HG03196 (cell line): ENCODE results near the gene CYB5A.
A peak's percentile ranks its signal among the peaks of the same experiment; 100 is the strongest.

Source experiments
- ATAC-seq: cut with Tn5 transposase; IDR thresholded peaks from one replicate; pipeline ENCODE4 v1.9.1; 2021; ENCODE audit not compliant: unreplicated experiment

Gene CYB5A

DNA sequence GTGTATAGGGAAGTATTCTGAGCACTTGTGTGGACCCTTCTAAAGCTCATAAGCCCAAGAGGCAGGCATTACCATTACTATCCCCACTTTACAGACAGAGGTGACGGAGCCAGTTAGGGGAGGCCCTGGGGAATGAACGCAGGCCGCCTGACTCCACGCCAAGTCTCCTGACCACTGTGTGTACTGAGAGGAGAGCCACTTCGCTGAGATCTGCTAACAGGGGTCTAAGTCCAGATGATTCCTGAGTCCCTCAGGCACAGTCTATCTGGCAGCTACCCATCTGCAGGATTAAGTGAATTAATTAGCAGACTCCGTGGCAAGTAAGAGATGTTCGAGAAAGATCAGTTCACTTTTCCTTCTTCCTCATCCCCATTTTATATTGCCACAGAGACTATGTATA is 13.7 kb downstream of the CYB5A start:
- ATAC-seq = no peak

DNA sequence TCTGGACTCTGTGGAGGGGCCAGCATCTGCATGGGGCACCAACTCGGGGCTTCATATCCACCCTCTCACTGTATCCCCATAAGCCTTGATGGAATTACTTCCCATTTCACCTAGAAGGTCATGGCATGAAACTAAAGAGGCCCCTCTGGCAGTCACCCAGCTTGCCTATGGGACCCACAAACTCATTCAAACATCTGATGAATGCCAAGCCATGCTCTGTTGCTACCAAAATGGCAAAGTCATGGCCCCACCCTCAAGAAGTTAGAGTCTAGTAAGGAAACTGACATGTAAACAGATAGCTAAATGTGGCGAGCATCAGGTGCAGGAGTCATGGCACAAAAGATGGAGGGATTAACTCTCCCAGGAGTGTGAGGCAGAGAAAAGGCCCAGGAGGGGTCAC is 14.5 kb downstream of the CYB5A start:
- ATAC-seq = no peak

DNA sequence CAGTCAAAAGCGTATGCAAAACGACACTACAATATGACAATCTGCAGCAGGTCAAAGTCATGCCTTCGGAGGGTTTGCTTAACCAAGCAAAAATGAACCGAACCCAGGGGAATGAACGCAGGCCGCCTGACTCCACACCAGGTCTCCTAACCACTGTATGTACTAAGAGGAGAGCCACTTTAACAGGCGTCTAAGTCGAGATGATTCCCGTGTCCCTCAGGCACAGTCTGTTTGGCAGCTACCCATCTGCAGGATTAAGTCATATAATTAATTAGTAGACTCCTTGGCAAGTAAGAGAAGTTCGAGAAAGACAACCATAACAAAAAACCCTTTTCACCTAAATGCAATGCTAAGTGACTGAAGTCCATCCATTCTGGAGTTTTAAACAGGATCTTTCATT is 15.2 kb downstream of the CYB5A start:
- ATAC-seq = no peak

DNA sequence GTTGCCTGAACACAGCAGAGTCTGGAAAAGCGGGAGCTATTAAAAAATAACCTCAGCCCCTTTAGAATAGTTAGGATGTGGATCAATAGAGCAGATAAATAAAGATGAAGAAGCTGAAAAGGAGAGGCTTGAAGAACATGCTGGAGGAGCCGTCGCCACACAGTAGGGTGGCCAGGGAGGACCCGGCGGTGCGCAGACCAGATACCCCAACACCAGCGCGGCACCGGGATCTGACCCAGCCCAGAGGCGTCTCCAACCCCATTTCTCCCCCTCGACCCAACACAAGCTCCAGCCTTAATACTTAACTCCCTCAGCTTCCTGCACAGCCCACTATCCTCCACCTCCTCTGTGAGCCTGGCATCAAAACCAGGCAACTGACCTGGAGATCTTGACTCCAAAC is 16.0 kb downstream of the CYB5A start:
- no peak for ATAC-seq

DNA sequence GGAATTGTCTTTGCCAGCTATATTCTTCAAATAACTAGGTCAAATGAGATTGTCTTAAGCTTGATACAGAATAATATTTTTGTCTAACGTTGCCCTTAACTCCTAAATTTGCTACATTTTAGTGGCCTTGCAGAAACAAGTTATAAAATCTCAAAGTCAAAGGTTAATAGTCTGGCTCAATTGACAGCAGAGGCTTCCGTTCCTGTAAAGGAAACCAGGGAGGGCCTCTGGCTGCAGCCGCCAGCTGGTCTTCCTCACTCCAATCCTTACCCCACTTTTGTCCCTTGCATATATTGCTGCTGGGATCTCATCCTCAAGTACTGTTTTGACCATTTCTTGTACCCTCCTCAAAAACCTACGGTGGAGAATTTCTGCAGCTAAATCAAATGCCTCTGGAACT is 17.1 kb downstream of the CYB5A start:
- no peak for ATAC-seq

DNA sequence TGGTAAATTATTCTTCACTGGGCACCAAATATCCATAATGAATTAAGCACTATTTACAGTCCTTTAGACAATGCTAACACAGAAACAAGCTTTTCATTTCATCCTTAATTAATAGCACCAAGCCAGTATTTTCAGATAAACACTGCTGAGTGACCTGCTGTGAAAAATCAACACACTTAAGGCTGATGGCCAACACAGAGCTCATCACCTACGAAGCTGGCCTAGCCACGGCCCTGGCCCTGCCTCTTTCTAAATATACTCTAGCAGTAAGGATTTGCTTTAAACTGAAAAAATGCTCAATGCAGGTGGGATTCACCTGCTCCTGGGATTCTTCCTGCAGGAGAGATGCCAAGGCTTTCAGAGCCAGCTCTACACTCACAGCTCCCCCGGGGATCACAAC is 18.4 kb downstream of the CYB5A start:
- ATAC-seq = no peak

DNA sequence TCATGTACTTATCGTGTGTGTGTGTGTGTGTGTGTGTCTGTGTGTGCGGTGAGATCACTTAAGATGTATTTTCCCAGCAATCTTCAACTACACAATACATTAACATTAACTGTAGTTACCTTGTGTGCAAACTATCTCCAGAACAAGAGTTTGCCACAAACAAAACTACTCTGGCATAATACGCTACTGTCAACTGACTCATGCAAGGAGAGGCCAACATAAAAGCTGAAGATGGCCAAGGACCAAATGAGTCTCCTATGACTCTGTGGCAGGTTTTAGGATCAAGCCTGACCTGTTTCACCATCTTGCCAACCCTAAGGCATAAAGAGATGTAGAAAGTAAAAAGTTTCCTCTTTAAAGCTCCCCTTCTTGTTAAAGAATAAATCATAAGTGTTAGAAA is 20.1 kb downstream of the CYB5A start:
- no peak for ATAC-seq

DNA sequence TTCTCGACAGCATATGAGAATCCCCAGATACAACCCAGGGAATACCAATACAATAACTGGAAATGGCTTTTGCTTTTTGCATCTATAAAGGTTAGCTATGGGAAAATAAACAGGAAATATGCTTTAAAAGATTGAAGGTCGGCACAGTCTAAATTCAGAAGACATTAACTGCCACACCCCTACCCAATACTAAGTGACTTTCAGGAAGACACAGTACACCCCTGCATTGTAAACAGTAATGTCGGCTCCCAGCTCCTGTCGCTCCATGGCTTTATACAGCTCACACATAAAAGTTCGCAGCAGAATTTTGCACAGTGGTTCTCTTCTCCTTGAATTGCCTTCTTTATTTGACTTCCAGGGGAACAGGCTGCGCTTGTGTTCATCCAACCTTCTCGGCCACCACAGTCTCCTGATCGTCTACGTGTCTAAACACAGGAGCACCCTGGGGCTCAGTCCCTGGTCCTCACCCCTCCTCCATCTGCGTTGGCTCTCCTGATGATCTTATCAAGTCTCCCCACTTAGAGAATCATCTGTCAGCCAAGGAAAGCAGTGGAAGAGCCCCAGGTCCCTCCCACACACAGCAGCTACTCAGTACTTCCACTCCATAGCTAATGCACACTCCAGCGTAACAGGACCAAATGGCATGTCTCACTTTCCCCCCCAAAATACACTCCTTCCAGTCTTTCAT is 22.7 kb downstream of the CYB5A start:
- no peak for ATAC-seq

DNA sequence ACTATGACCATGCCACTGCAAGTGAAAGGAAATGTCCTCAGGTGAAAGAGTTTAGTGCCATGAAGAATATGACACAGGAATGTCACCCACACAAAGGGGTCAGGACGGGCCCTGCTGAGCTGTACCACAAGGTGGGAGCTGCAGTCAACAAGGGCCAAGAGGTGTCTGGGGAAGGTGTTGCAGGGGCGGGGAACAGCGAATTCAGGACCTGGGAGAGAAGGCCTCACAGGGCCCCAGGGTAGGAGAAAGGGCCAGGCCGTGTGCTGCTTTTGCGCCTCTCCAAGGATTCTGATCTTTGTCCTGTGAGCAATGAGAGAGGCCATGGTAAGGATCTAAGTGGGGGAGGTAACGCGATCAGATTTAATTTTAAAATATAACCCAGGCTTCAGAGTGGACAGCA is 23.6 kb downstream of the CYB5A start:
- no peak for ATAC-seq

DNA sequence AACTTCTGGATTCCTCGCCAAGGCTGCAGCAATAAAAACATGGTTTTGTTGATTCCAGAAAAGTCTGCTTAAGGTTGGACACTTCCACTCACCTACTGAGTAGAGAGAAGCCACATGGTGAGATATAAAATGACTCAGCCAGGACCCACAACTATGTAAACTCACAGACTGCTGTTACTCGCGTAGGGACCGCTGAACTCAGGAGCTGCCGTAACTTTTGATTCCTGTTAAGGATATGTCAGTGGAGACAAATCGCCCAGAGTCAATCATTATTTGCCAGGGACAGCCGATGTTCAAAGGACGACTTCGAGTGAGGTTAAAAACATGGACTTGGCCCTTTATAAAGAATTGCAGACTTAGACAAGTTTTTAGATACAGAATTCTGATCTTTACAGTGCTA is 25.6 kb downstream of the CYB5A start:
- ATAC-seq = no peak

DNA sequence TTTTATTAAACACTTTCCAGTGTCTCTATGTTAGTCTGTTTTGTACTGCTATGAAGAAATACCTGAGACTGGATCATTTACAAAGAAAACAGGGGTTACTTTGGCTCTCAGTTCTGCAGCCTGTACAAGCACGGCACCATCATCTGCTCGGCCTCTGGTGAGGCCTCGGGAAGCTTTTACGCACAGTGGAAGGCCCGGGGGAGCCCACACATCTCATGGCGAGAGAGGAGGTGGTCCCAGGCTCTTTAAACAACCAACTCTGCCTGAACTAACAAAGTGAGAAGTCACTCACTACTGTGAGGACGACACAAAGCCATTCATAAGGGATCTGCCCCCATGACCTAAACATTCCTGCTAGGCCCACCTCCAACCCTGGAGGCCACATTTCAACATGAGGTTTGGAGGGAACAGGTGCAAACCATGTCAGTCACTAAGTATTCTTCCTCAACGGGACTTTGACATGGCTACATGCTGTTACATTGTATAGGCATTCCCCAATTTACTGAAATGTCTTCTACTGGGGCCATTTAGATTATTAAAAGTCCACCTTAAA is 26.1 kb downstream of the CYB5A start:
- no peak for ATAC-seq

DNA sequence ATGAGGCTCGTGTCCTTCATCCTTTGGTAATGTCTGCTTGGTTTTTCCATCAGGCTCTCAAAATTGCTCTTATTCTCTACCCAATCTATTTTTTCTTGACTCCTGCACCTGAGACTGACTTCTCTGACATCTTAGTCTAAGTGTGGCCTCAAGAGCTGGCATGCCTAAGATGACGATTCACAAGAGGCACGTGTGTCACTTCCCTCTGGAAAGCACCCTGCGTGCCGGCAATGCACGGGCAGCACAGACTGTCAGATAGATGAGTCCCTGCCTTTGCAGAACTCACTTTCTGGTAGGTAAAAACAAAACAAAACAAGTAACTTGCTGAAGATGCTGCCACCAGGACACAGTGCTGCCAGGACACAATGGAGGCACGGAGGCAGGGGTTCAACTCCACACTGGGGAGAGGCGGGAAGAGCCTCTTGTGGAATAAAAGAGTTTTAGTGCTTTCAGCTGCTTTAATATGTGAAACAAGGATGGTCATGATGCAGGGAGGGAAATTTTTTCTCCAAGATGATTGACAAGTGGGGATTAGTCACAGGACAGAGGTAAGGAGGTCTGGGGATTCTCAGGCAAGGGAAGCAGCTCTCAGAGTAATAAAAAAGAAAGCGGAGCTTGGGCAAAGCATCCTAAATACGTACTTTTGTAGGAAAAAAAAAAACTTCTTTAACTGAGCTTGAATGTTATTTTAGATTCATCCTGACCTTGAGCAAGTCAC is 27.3 kb downstream of the CYB5A start:
- ATAC-seq = peak; percentile 77

DNA sequence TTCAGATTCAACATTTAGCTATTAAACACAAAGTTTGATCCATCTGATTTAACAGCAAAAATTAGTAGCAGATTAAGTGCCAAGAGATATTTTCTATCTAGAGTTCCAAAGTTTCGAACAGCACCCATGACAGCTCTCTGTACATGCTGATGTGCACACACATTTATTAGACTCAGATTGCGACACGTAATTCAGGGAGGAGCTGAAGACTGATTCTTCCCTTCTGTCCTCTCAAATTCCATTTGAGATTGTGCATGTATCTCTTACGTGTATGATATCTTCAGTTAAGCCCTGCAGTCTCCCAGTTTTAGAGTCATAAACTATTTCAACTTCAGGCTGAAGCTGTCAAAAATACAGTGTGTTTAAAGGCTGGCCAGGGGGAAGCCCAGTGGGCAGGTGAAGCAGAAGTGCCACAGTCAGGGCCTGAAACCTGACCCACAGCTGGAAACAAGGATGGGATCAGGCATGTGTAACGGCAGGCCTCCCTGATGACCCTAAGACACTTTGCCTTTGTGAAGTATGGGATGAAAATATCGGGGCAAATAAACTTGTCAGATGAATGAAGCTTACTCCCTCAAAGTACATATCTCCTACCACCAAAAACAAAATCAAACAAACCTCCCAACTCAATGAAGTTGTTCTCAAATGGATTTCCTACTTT is 30.6 kb downstream of the CYB5A start:
- ATAC-seq = no peak

DNA sequence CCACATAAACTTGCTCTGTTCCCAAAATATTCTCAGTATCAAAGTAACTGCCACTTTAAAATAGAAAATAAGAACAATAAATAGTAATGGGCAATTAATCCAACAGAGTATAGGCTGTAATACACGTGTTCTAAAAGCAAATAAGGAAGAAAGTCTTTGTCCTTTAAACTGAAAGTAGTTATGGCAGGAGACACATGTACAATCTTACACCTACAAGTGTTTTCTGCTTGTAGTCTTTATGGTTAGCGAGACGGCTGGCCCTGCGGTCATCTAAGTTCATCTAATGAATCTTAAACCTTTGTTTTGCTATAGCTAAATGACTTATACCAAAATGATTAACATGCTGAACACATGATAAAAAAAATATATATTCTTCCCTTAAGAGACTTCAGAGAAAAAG is 32.4 kb downstream of the CYB5A start:
- ATAC-seq = no peak

DNA sequence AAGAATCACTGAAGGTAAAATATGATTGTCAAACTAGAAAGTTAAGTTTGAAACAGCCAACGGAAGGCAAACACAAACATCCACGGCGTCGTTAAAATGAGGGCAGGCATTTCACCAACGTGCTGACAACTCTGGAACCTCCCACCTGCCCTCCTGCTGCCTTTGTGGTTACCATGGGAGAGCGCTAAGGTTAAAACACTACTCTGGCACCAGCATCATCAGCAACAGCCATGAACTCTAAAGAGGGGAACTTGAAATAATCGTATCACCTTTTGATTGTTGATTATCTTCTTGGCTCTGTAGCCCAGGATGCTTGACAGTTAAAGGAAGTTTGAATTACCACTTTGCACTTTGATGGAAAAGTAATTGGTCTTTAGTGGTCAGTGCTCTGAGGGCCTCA is 34.7 kb downstream of the CYB5A start:
- ATAC-seq = no peak

DNA sequence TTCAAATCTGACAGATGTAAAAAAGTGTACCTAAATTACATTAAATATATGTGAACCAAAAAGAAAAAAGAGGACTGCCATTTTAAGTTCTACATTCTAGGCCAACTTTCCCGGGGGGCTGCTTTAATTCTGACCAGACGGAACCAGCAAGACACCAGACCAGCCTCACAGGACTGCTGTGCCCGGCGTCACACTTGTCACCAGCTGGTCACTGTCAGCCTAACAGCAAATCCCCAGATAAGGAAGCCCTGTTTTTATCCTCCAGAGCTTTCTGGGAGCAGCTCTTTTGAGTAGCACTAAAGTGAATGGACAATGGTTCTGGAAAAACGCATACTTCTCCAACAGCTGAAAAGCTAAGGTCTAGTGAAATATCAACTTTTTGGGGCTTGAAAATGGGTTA is 35.6 kb downstream of the CYB5A start:
- ATAC-seq = no peak

DNA sequence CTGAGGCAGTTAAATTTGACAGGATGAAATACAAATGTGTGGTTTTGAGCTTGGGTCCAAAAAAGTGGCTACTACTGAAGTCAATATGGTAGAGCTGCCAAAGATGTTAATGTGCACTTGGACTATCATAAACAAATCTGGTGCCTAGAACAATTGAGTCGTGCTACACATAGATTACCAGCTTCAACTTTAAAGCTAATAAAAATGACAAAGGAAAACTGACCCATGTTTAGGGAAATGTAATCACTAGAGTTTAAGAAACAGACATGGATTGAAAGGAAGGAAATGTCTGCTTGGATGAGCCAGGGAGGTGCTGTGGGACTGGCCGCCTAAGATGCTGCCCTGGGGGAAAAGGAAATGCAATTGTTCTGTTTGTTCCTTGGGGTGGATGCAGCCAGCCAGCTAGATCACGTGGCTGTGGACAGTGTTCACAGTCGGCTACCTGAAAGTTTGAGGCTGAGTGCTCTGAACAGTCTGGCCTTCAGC is 36.6 kb downstream of the CYB5A start:
- no peak for ATAC-seq

DNA sequence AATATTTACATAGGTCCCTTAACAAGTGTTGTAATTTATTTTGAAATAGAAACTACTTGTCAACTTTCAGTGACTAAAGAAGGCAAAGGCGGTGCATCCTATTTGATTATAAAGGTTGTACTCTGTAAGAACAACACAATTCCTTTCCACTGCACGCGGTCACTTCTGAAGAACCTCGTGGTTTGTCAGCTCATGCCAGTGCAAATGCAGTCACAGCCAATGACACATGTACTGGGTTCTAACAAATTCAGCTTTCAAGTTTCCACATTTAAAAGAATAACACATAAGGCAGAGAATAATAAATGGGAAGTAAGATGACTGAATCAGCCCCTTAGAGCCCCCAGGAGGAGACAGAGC is 39.7 kb downstream of the CYB5A start:
- ATAC-seq = no peak

DNA sequence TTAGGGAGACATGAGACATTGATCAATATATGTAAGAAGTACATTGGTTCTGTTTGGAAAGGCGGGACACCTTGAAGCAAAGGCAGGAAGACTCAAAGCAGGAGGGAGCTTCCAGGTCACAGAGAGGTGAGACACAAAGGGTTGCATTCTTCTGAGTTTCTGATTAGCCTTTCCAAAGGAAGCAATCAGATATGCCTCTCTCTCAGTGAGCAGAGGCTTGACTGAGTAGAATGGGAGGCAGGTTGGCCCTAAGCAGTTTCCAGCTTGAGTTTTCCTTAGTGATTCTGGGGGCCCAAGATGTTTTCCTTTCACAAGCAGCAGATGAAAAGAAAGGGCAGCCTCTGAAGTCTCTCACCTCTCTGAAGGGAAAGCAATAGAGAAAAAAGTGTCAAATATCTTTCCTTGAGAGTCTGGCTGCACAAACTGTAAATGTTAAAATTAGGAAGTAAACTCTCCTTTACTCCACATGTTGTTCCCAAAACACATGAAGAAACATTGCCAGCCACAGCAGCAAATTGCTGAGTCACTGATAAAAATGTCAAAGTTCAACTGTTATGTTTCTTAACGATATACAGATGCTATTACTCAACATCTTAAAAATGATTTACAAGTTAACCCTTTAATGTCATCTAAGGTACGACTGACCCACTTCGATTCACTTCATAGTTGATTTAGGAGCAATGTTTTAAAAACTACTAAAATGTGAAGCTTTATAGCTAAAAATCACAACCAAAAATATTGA is 40.3 kb downstream of the CYB5A start:
- ATAC-seq = no peak

DNA sequence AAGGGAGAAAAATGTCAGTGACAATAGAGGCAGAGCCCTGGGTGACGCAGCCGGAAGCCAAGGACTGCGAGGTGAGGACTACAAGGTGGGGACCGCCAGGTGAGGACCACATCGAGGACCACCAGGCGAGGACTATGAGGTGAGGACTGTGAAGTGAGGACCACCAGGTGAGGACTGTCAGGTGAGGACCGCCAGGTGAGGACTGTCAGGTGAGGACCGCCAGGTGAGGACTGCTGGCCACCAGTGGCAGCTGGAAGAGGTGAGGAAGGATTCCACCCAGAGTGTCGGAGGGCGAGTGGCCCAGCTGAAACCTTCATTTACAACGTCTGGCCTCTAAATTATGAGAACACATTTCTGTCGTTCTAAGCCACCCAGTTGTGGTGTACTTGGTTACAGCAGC is 41.6 kb downstream of the CYB5A start:
- no peak for ATAC-seq

DNA sequence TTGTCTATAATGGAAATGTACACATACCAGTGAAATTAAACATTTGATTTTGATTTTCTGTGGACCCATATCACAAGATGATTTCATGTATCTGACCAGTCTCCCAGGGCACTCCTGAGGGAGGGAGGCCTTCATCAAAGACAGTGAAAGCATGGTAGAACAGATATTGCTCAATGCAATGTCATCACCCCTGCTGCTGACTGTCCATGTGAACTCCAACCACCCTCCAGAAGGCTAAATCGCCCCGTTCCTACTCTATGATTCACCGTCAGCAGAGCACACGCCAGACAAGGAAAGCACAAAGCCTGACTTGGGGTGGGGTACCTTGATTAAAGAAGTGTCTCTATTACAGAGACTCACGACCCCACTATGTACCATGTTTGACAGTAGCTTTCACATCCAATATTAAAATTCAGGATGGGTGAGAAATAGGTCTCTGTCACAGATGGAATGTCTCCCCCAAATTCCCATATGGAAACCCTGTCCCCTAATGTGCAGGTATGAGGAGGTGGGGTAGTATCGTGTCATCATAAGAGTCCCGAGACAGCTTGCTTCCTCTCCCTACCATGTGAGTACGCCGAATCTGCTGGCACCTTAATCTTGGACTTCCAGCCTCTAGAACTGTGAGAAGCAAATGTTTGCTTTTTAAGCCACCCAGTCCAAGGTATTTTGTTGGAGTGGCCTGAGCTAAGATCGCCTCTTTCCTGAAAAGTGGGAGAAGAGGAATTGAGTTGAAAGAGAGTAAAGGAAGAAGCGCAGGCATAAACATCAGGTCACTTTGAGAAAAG is 42.4 kb downstream of the CYB5A start:
- ATAC-seq = no peak
